SK-N-SH treated with all-trans-retinoic acid at 6 μM for 48 hours (cell line): ENCODE measurements around the gene SRD5A3.

Experiments
- ARNTL ChIP-seq: fragments of 450-650 bp; formaldehyde crosslinking; IDR thresholded peaks from 2 replicates; pipeline ENCODE4 v1.5.0; 2020; ENCODE audit warnings: low read depth, mild to moderate bottlenecking, moderate library complexity, borderline replicate concordance
- ISL1 ChIP-seq: fragments of 250-450 bp; sonication (Bioruptor Pico); IDR thresholded peaks from 2 replicates; pipeline ENCODE4 v2.1.2; 2022; ENCODE audit warnings: mild to moderate bottlenecking, moderate library complexity
- OSR1 ChIP-seq: fragments of 250-450 bp; sonication (Bioruptor Pico); IDR thresholded peaks from 2 replicates; pipeline ENCODE4 v1.8.0; 2022; ENCODE audit warnings: moderate library complexity, mild to moderate bottlenecking, inconsistent platforms
- POU6F1 ChIP-seq: fragments of 250-450 bp; sonication (Bioruptor Pico); IDR thresholded peaks from 2 replicates; pipeline ENCODE4 v1.8.0; 2021; ENCODE audit warnings: low read depth, mild to moderate bottlenecking, moderate library complexity, borderline replicate concordance
- RARB ChIP-seq: fragments of 250-450 bp; sonication (Bioruptor Pico); IDR thresholded peaks from 2 replicates; pipeline ENCODE4 v1.8.0; 2021; ENCODE audit warnings: mild to moderate bottlenecking, moderate library complexity
- SNAI2 ChIP-seq: fragments of 250-450 bp; sonication (Bioruptor Pico); IDR thresholded peaks from 2 replicates; pipeline ENCODE4 v1.5.0; 2020; ENCODE audit warnings: mild to moderate bottlenecking, moderate library complexity
- TCF4 ChIP-seq: fragments of 250-450 bp; sonication (Bioruptor Pico); IDR thresholded peaks from 2 replicates; pipeline ENCODE4 v1.8.0; 2021; ENCODE audit warnings: mild to moderate bottlenecking, moderate library complexity, borderline replicate concordance
- ZFP3 ChIP-seq: fragments of 250-450 bp; sonication (Bioruptor Pico); IDR thresholded peaks from 2 replicates; pipeline ENCODE4 v1.5.0; 2020; ENCODE audit warnings: mild to moderate bottlenecking, moderate library complexity
- ZFP30 ChIP-seq: fragments of 450-650 bp; formaldehyde crosslinking; IDR thresholded peaks from 2 replicates; pipeline ENCODE4 v1.5.0; 2022; ENCODE audit warnings: mild to moderate bottlenecking, moderate library complexity
- ZNF70 ChIP-seq: fragments of 450-650 bp; formaldehyde crosslinking; IDR thresholded peaks from 2 replicates; pipeline ENCODE4 v1.5.0; 2020; ENCODE audit warnings: mild to moderate bottlenecking, moderate library complexity
- ZNF8 ChIP-seq: fragments of 450-650 bp; formaldehyde crosslinking; IDR thresholded peaks from 2 replicates; pipeline ENCODE4 v1.5.0; 2020; ENCODE audit warnings: mild to moderate bottlenecking, moderate library complexity
- TF ChIP-seq, protein P1 (sequence below): fragments of 250-450 bp; sonication (Bioruptor Pico); IDR thresholded peaks from 2 replicates; pipeline ENCODE4 v1.8.0; 2020; ENCODE audit warnings: mild to moderate bottlenecking, moderate library complexity, borderline replicate concordance
- TF ChIP-seq, protein P2 (sequence below): fragments of 250-450 bp; sonication (Bioruptor Pico); IDR thresholded peaks from 2 replicates; pipeline ENCODE4 v1.5.1; 2020; ENCODE audit warnings: low read depth, mild to moderate bottlenecking, moderate library complexity

GRCh38 chr4:55348466-55348865 is 2.4 kb downstream of the SRD5A3 start:
- TF ChIP-seq TCF4 (CRISPR knock-in tag), result no peak
- no peak for TF ChIP-seq RARB (CRISPR knock-in tag)
- TF ChIP-seq, protein P1, sequence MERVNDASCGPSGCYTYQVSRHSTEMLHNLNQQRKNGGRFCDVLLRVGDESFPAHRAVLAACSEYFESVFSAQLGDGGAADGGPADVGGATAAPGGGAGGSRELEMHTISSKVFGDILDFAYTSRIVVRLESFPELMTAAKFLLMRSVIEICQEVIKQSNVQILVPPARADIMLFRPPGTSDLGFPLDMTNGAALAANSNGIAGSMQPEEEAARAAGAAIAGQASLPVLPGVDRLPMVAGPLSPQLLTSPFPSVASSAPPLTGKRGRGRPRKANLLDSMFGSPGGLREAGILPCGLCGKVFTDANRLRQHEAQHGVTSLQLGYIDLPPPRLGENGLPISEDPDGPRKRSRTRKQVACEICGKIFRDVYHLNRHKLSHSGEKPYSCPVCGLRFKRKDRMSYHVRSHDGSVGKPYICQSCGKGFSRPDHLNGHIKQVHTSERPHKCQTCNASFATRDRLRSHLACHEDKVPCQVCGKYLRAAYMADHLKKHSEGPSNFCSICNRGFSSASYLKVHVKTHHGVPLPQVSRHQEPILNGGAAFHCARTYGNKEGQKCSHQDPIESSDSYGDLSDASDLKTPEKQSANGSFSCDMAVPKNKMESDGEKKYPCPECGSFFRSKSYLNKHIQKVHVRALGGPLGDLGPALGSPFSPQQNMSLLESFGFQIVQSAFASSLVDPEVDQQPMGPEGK (CRISPR knock-in tag), result no peak
- no peak for TF ChIP-seq ARNTL (CRISPR knock-in tag)
- TF ChIP-seq ZNF8 (CRISPR knock-in tag), result no peak
- no peak for TF ChIP-seq POU6F1 (CRISPR knock-in tag)
- TF ChIP-seq, protein P2, sequence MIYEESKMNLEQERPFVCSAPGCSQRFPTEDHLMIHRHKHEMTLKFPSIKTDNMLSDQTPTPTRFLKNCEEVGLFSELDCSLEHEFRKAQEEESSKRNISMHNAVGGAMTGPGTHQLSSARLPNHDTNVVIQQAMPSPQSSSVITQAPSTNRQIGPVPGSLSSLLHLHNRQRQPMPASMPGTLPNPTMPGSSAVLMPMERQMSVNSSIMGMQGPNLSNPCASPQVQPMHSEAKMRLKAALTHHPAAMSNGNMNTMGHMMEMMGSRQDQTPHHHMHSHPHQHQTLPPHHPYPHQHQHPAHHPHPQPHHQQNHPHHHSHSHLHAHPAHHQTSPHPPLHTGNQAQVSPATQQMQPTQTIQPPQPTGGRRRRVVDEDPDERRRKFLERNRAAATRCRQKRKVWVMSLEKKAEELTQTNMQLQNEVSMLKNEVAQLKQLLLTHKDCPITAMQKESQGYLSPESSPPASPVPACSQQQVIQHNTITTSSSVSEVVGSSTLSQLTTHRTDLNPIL (CRISPR knock-in tag), result no peak
- TF ChIP-seq OSR1 (CRISPR knock-in tag), result no peak
- TF ChIP-seq ISL1 (CRISPR knock-in tag), result no peak
- no peak for TF ChIP-seq SNAI2 (CRISPR knock-in tag)
- no peak for TF ChIP-seq ZFP30 (CRISPR knock-in tag)
- no peak for TF ChIP-seq ZFP3 (CRISPR knock-in tag)
- no peak for TF ChIP-seq ZNF70 (CRISPR knock-in tag)
